A549 (cell line): Measurements from ENCODE around the gene CFAP65.

ENCODE experiments used
- CEBPB ChIP-seq, 2 experiments: fragments of >200 bp in 1 of 2; sonication (Bioruptor Twin) in 1 of 2; formaldehyde crosslinking in 1 of 2; IDR thresholded peaks; 2 replicates each; pipeline ENCODE4 v1.6.1; 2012 to 2016
- CTCF ChIP-seq: fragments of >200 bp; sonication (Bioruptor Twin); formaldehyde crosslinking; IDR thresholded peaks from 3 replicates; pipeline ENCODE4 v1.5.1; 2016
- EP300 ChIP-seq, 2 experiments: fragments of >200 bp; sonication (Bioruptor Twin); formaldehyde crosslinking; IDR thresholded peaks; 2 replicates in 1 of 2; 3 replicates in 1 of 2; pipeline ENCODE4 v1.6.1; 2016 to 2017
- HOXA7 ChIP-seq: fragments of 250-450 bp; sonication (Bioruptor Pico); IDR thresholded peaks from 2 replicates; pipeline ENCODE4 v1.5.0; 2020; ENCODE audit warnings: mild to moderate bottlenecking, moderate library complexity
- KDM1A ChIP-seq: fragments of 200-600 bp; sonication (generic); IDR thresholded peaks from 2 replicates; pipeline ENCODE4 v1.6.1; 2016; ENCODE audit warnings: low read depth, mild to moderate bottlenecking
- RAD21 ChIP-seq, 2 experiments: fragments of >200 bp in 1 of 2; sonication (Bioruptor Twin) in 1 of 2; formaldehyde crosslinking in 1 of 2; IDR thresholded peaks in 1 of 2; conservative IDR thresholded peaks in 1 of 2; 2 replicates in 1 of 2; 3 replicates in 1 of 2; pipeline ENCODE4 v1.6.1; 2012 to 2018; ENCODE audit warnings: inconsistent platforms in 1 of 2
- RCOR1 ChIP-seq: fragments of 150-350 bp; IDR thresholded peaks from 2 replicates; pipeline ENCODE4 v1.6.1; 2014; ENCODE audit warnings: antibody characterized with exemption, low read length, low read depth
- REST ChIP-seq: fragments of 200-600 bp; sonication (generic); IDR thresholded peaks from 2 replicates; pipeline ENCODE4 v1.6.1; 2016; ENCODE audit warnings: antibody characterized with exemption, mild to moderate bottlenecking, moderate library complexity
- RFX5 ChIP-seq: fragments of 450-650 bp; IDR thresholded peaks from 2 replicates; pipeline ENCODE4 v1.7.1; 2014; ENCODE audit warnings: antibody characterized with exemption, mild to moderate bottlenecking, moderate library complexity
- RNF2 ChIP-seq: fragments of 200-600 bp; sonication (generic); IDR thresholded peaks from 2 replicates; pipeline ENCODE4 v1.6.1; 2016; ENCODE audit warnings: low read depth, mild to moderate bottlenecking, antibody characterized with exemption, moderate library complexity, borderline replicate concordance
- SMC3 ChIP-seq: fragments of >200 bp; sonication (Bioruptor Twin); formaldehyde crosslinking; IDR thresholded peaks from 3 replicates; pipeline ENCODE4 v1.6.1; 2018; ENCODE audit warnings: inconsistent platforms
- SREBF2 ChIP-seq: fragments of 450-650 bp; IDR thresholded peaks from 2 replicates; pipeline ENCODE4 v1.6.1; 2014; ENCODE audit warnings: mild to moderate bottlenecking, moderate library complexity
- USF2 ChIP-seq: fragments of 450-650 bp; IDR thresholded peaks from 2 replicates; pipeline ENCODE4 v1.6.1; 2014; ENCODE audit warnings: antibody characterized with exemption

GRCh38 chr2:219049282-219049681 lies 8.0 kb upstream of the CFAP65 start:
- no peak for TF ChIP-seq CTCF
- no peak for TF ChIP-seq HOXA7
- no peak for TF ChIP-seq CEBPB (IDR thresholded peaks at IDR 0.05)
- TF ChIP-seq RAD21 (conservative IDR thresholded peaks at IDR 0.05 in 1 of 2, IDR thresholded peaks at IDR 0.05 in 1 of 2) = no peak
- TF ChIP-seq EP300 (IDR thresholded peaks at IDR 0.05) = no peak
- no peak for TF ChIP-seq USF2
- no peak for TF ChIP-seq KDM1A
- no peak for TF ChIP-seq REST
- TF ChIP-seq RNF2 = no peak
- no peak for TF ChIP-seq SMC3
- no peak for TF ChIP-seq RFX5
- no peak for TF ChIP-seq SREBF2
- no peak for TF ChIP-seq RCOR1
